DMS153 treated with DMSO at 0.1 percent for 48 hours (cell line): ENCODE data around the gene BAZ2A.

ENCODE experiments used
- DNase-seq: peaks from one replicate; lab custom pipeline; 2025; ENCODE audit not compliant: unreplicated experiment; lab: John Stamatoyannopoulos, UW

BAZ2A gene

DNA sequence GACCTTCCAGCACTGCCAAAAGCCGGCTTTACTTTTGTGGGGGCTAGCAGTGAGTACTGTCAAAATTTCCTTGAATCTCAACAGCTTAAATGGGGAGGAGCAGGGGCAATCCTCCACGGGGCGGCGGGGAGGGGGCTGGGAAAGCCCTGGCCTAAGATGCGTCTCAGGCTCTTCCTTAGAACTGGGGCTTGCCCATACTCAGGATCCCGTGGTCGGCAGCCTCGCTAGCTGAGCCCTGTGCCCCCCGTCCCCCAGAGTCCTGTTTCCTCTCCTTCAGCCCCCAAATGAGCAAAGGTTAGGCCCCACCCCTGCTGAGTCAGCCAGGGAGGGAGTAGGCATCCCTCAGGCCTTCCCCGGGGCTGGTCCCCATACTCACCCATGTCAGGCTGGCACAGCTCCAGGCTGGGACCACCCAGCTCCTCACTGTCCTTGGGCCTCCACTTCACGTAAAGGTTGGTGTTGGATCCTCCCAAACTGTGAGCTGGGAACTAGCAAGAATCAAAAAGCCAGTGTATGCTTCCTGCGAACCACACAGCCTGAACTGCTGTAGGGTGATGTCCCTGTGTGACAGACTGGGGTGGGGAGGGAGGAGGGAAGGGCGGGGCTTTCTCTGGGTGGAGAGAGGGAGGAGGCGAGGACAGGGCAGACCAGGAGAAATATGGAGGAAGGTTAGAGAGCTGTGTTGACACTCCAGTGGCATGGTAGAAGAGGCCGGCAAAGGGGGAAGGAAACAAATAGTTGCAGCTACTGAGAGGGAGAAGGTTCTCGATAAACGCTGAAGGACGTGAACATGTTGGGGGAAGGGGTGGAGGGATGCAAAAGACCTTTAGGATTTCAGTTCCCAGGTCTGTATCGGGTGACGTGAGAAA lies 5.9 kb upstream of the BAZ2A start:
- DNase-seq: peak; percentile 77

DNA sequence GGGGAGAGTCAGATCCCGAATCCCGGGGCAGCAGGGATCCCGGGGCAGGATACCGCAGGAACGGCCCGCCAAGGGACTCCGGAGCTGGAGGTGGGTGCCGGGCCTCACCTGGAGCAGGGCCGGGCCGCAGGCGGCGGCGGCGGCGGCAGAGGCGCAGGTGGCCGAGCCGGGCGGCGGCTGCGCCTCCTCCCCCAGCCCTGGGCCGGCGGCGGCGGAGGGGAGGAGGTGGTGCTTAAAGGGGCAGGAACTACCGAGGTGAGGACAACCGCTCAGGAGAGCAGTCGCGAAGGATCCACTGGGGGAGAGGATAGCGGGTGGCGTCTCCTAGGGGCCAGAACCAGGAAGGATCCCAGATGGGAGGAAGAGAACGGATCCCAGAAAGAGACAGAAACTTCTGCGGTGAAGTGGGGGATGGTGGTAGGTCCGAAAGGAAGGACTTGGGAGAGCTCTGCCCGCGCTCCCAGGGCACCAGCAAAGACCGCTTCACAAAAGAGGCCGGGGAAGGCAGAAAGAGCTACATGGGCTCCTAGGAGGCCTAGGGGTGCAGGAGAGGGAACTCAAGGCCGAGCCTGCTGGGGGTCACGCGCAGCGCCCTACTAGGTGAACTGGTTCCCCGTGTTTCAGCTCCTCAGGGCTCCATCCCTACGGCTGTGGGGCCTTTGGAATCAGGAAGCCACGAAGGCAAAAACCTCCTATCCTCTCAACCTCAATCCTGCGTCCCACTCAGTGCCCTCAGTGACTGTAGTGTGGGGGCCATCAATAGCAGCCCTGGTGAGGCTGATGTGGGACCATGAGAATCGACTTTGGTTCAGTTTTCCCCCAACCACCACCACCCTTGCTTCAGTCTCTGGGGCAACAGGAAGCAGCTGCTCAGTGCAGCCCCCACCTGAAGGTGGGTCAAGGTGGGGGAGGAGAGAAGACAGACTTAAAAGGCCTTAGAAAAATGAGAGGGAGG lies 5.0 kb upstream of the BAZ2A start:
- DNase-seq: peak; percentile 59

DNA sequence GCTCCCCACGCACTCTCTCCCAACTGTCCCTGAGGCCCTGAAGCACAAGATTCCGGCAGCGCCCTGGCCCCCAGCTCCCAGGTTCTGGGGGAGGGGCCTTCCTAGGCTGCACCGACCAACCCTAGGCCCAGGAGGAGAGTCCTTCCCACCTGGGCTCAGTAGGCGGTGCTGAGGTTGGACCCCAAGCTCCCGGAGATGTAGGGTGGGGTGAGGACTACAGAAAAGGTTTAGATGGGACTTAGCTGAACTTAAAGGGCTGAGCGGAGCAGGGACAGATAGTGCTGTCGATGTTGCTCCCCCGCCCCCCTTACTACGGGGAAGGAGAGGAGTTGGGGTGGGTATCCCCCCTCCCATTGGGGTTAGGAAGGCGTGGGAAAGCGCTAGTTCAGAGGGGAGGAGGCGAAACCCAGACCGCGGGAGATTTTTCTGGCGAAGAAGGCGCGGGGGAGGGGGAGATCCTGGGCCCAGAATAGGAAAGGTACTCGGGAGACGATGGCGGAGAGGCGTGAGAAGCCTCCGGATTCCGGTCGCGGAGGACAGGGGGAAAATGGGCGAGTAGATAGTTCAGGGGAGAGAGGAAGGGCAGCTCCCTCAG lies 4.2 kb upstream of the BAZ2A start:
- peak; percentile 27 for DNase-seq

DNA sequence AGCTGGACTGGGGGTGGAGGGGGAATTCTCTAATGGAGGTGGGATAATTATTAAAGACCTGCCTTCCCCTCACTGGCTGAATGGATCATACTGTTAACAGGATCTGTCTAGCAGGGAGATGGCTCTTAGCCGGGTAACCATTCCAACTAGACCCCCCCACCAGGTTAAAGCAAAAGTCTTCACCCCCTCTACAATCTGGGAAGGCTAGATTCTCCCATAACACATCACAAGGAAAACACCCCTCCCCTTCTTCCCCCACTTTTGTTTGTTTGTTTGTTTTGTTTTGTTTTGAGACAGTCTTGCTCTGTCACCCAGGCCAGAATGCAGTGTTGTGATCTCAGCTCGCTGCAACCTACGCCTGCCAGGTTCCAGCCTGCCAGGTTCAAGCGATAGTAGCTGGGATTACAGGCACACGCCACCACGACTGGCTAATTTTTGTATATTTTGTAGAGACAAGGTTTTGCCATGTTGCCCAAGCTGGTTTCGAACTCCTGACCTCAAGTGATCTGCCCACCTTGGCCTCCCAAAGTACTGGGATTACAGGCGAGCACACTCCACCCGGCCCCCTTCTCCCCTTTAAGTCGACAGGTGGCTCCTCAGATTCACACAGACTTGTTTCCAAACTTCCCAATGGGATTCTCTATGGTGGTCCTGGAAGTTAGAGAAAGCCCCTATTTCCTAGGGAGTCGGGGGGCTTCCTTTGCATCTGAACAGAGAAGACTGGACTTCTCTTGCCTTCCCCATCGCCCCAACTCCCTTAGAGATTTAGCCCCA lies 3.5 kb upstream of the BAZ2A start:
- DNase-seq: no peak

DNA sequence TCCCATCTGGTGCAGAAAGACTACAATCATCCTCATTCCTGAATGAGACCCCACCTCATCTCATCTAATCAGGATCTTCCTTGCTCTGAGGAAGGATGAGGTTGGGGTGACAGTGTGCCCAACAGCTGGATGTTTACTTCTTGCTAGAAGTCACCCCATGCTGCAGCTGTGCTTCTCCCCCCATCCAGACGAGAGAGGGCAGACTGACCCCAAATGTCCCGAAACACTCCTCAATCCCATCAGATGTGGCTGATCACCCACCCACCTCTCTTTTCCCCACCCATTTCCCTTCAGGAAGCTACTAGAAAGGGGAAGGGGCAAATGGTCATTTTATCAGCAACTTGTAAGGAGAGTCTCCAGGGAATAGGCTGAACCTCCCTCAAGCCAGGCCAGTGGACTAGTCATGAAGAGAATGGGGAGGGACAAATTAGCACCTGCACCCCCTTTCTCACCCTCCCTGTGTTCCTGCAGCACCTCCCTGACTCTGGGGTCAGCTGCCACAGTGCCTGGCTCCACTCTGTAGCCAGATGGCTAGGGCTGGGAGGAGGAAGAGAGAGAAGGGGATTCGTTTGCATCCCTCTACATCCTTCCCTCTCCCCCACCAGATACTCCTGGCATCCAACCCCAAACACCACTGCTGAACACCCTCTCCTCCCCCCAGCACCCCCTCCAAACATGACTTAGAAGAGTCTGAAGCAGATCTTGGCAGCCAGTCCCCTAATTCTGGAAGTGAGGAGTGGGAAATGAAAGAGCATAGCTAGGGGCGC lies 2.8 kb upstream of the BAZ2A start:
- no peak for DNase-seq

DNA sequence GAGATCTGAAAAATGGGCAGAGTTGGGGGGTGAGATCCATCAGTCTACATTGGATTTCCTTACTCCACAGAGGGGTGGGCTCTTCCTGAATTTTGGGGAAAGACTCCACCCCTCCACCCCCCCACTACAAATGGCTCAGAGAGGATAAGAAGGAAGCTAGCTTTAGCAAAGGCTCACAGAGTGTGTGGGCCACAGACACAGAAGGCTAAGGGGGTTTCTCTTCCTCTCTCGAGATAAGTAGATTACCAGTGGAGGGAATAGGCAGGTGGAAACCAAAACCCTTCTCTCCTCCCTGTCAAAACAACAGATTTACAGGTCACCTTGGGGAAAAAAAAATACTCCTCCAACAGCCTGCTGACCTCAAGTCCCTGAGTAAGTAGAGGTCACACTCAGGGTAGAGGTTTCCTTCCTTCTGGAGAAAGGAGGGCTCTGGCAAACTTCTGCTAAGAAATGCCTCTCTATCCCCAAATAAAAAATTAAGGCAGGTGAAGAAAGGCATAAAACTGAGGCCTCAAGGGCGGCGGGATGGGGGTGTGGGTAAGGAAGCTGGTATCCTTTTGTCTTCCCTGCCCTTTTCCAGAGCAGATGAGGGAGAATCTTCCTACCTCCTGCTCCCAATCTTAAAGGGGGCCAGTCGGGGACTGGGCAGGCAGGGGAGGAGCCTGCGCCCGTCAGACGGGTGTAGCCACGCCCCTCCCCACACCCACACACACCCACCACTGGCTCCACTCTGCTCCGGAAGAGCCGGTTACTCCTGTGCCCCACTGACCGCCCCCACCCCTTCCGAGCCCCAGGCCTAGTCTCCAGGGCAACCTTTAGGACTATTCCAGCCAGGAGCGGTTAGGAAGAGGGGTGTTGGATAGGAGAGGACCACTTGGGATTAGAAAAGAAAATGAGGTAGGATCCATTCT lies 1.9 kb upstream of the BAZ2A start:
- peak; percentile 50 for DNase-seq

DNA sequence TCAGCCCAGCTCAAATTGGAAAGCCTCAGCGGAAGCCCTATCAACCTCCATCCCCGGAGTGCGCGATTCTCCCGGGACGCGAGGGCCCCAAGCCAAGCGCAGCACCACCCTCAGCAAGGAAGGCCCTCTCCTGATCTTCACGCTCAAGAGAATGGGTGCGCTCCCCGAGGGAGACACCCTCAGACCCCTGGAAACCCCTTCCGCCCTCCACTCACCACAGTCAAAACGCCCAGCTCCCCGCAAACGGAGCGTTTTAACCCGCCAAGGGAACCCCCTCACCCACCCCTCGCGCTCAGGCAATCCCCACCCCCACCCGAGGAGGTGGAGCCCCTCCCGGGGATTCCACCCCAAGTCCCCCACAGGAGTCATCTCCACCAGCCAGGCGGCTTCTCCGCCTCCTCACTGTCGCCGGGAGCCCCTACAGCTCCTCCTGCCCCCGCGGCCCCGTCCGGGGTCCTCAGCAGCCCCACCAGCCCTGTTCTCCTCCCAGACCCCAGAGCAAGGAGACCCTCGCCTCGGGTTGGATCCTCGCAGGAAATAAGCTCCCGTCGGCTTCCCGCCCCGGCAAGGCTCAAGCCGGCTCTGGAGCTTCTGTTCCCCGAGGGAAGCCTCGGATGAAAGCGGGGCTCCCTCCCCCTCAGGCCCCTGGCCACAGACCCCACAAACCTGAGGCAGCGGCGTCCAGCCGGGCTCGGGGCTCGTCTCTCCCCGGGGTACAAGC lies 507 bp downstream of the BAZ2A start:
- no peak for DNase-seq

DNA sequence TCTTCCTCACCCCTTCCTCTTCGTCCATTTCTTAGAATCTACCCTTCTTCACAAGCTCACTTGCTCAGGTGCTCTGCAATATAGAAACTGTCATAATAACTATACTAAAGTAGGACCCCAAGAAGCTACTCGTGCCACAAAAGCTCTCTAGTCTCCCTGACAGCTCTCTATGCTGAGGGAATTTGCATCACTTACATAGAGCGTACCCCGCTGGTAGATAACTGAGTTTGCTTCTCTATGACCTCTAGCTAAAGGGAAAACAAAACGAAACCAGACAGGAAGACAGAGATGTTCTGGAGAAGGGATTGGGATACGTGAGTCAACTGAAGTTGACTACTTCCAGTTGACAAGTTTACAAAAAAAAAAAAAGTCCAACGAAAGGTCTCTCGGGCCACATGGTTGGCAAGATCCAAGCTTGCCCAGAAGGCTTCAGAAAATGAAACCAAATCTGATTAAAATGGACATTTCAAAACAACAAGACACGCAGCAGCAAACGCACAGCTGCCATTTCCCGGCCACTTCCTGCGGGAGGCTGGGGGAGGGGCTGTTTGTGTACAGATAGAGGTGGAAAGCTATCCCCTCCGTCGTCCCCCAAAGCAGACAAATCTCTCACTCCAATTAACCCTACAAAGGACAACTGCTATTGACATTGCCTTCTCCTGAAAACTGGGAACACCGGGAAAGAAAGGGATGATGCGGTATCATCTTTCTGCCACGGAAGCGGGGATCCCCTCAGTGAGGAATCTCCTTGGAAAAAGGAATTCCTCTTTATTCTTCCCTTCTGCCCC lies 1.3 kb downstream of the BAZ2A start:
- DNase-seq: peak; percentile 9

DNA sequence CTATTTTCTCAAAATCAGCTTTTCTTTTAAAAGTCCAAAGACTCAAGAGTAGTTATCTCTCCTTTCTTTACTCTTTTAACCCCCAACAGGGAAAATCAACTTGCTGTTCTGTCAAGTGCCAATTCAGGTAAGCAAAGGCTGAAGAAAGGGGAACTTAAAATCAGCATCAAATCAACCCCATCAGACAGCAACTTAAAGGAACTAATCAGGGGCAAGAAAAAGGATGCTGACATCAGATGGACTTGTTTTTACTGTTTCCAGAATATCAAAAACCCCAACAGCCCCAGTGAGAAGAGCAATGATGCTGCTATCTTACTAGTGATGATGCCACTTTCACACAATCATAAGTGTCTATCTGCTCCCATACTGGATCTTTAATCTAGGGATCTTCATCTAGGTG lies 3.4 kb downstream of the BAZ2A start:
- DNase-seq: no peak

DNA sequence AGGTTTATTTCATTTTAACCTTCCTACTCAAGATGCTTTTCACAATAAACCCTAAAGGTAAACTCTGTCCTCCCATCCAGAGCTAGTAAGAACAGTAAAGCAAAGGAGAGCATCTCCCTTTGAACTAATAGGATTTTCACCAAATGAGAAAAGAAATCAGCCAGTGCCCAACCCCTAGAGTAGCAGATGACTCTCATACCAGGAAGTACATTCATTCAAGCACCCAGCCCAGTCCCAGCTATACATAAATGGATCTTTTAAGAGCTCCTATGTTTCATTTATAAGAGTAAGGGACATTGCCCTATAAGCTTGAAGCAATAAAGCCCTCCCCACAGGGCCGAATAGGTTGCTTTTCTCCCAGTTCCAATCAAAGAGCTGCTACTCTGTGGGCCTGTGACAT lies 7.6 kb downstream of the BAZ2A start:
- no peak for DNase-seq

DNA sequence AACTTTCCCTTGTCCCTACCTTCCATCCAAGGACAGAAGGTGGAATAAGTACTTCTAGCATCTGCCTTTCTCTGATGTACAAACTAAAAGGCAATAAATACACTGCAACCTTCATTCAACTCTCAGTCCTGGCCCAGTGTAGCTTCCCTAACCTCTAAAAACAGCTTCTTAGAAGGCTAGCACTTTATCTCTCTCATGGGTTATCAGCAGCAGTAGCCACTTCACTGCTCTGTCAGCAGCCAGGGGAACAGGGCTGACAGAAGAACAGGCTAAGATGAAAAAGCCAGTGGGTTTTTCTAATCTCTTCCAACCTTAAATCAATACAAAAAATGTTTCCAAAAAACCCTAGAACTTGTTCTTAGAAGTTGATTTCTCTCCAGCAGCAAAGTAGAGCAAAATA lies 13.2 kb downstream of the BAZ2A start:
- no peak for DNase-seq

DNA sequence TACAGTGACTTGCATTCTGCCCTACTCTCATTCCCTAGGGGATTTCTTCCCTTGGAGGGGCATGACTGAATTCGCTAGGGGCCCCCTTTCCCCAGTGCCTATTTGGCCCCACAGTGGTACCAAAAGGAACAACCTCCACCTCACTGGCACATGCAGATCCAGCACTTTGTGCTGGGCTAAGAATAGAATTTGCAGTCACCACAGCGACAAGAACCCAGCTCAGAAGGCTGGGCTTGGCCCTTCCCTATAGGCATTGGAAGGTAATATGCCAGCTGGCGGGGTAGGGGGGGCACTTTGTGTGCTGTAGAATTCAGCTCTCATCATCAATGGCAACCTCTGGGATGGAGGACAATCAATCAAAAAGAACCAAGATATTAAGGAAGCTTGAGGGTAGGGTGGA lies 13.9 kb downstream of the BAZ2A start:
- no peak for DNase-seq

DNA sequence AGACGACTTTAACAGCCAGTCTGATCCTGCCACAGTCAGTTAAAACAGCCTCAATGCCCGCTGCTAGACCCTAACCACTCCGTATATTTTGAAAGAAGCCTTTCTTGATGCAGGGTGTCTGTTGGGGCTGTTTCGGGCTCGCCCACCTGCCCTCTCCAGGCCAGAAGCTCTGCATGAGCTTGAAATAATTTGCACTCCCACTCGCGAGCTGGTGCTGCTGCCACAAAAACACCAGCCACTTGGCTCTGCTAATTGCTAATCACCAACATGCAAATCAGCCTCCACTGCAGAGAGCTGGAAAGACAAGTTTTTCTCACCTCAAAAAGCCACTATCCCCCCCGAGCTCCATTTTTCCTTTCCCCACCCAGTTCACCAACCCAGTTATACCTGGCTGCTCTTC lies 15.5 kb downstream of the BAZ2A start:
- no peak for DNase-seq

DNA sequence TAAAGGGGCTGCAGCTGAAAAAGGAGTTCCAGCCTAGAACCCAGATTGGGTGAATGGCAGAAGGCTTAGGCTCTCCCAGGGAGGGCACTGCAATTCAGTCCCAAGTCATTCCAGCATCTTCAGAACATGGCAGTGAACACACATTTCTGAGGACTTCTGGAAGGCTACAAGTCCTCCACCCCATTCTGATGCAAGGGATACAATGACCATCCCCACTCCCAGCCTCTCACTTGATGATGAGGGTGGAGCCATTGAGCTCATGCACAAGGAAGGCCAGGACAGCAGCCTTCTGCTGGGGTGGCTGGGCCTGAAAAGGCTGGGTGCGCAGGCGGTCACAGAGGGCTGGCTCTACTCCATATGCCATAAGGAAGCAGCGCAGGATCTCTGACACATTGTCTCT lies 25.8 kb downstream of the BAZ2A start:
- DNase-seq: no peak

DNA sequence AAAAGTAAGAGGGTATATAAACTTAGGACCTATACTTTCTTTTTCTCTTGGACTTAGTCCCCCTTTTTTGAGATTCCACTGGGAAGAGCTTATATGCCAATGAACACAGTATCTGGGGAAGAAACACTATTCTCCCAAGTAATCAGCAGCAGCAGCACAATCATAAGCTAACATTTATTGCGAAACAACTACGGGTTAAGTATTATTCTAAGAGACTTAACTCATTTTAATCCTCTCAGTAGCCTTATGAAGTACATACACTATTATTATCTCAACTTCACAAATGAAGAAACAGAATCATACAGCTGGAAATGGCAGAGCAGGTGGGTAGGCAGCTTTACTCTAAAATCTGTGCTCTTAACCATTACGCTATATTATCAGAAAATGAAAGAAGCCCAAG lies 27.9 kb downstream of the BAZ2A start:
- no peak for DNase-seq

DNA sequence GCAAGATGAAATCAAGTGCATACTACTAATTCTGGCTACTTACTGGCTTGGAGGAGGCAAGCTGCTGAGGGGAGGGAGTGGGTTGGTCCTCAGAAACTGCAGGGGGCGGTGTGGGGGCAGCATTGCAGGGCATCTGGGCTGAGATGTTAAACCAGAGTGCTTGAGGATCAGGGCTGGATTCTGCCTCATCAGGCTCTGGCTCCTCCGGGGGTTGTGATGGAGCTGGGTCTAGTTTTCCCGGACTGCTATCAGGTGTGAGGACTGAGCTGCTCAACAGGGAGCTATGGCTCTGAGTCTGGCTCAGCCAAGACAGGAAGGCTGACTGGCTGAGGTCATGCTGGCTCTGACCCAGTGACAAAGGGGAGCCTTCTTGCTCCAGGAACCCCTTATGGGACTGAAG lies 28.6 kb downstream of the BAZ2A start:
- DNase-seq: no peak

DNA sequence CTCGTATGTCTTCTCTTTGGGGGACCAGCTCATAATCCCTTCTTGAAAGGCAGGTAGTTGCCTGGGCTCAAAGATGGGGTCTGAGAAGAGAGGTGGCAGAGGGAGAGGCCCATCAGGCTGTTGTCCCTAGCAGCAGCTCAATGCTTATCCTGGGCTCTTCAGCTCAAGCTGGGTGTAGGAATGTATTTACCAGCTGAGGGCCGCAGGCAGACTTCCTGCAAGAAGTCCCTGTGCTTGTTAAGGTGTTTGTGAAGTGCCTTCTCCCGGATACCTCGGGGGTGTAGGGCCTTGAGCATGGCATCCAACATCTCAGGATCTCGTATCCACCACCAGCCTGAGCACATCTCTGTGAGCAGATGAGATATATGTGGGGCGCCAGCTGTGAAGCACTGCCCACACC lies 29.4 kb downstream of the BAZ2A start:
- DNase-seq: no peak

DNA sequence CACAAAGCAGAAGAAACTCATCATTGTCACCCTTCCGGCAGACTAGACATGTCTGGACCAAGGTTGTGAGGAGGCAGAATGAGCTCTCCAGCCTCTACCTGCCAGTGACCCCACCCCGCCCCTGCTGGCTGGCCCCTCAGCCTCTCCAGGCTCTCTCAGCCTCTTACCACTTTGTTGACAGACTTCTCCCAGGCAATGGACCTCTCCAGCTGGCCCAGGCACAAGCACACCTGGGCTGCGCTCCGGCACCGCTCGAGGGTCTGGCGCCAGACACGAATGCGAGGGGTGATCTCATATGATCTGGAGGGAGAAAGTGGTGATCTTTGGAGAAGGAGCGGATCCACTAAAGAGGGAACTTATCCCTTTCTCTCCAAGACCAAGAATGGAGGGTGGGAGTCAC lies 30.3 kb downstream of the BAZ2A start:
- DNase-seq: no peak
